HFFc6 (cell line): ENCODE results near the gene NUAK1. TPM values are rescaled to one million over a fixed set of nuclear protein-coding genes. Genes with fewer than 3 reads are reported as not detected.

Source experiments
- DNase-seq: peaks from one replicate; pipeline ENCODE4 v3.0.0-alpha.2; 2018
- H3K27ac Mint-ChIP-seq: 2 replicates; pipeline ENCODE4 v1.8.0; 2020; ENCODE audit warnings: mild to moderate bottlenecking, mixed read lengths
- H3K27me3 Mint-ChIP-seq: 2 replicates; pipeline ENCODE4 v1.8.0; 2021; ENCODE audit warnings: mild to moderate bottlenecking, moderate library complexity, mixed read lengths; ENCODE audit not compliant: insufficient read depth
- H3K36me3 Mint-ChIP-seq: 2 replicates; pipeline ENCODE4 v1.8.0; 2021; ENCODE audit warnings: low read depth, mixed read lengths
- H3K4me1 Mint-ChIP-seq: 2 replicates; pipeline ENCODE4 v1.8.0; 2020; ENCODE audit warnings: low read depth, mixed read lengths
- H3K4me3 Mint-ChIP-seq: 2 replicates; pipeline ENCODE4 v1.8.0; 2020; ENCODE audit warnings: mild to moderate bottlenecking, moderate library complexity, mixed read lengths
- H3K9me3 Mint-ChIP-seq: 2 replicates; pipeline ENCODE4 v1.8.0; 2020; ENCODE audit warnings: mild to moderate bottlenecking, mixed read lengths
- CTCF ChIP-seq: fragments of 200-600 bp; sonication (generic); IDR thresholded peaks from 2 replicates; pipeline ENCODE4 v1.5.0; 2021; ENCODE audit warnings: antibody characterized with exemption, mild to moderate bottlenecking
- total RNA-seq, 6 experiments: library from RNA; stranded (reverse); fragmentation: NEBNext Ultra II Directional; extraction: Animal tissue kit (Norgen Biotek cat#: 25700); gene quantifications; 2 replicates in 1 of 6; 3 replicates in 5 of 6; pipeline ENCODE4 v1.2.3, GENCODE V29; 2021

NUAK1 gene
- total RNA-seq, 6 experiments from 2014 or later = 11.0 to 37.3 (median 14.1) TPM

- Mint-ChIP-seq H3K36me3 (peaks cover 22% of the 10 kb centered on the region; the same call in 1 of the 2 replicates), H3K27me3 (no peaks in the 10 kb centered on the region; the same call in 1 of the 2 replicates), H3K4me3 (peak overlapping the region; percentile 75), H3K4me1 (peaks cover 72% of the 10 kb centered on the region), H3K27ac (peak overlapping the region; percentile 75), H3K9me3 (no peaks in the 10 kb centered on the region)
- peak; percentile 33; the same call in 1 of the 2 replicates for TF ChIP-seq CTCF
- no peak for DNase-seq
These were observed 30.4 kb downstream of the NUAK1 start for GRCh38 chr12:106108185-106108835.

GRCh38 chr12:106107566-106107965, 31.2 kb downstream of the NUAK1 start:
- peak overlapping the region; percentile 75 for H3K27ac Mint-ChIP-seq
- DNase-seq = peak; percentile 71
- peaks cover 29% of the 10 kb centered on the region; the same call in 1 of the 2 replicates for H3K36me3 Mint-ChIP-seq
- no peaks in the 10 kb centered on the region for H3K9me3 Mint-ChIP-seq
- peaks cover 65% of the 10 kb centered on the region for H3K4me1 Mint-ChIP-seq
- H3K4me3 Mint-ChIP-seq = peak overlapping the region; percentile 75
- no peak for TF ChIP-seq CTCF
- H3K27me3 Mint-ChIP-seq = no peaks in the 10 kb centered on the region; the same call in 1 of the 2 replicates

GRCh38 chr12:106106892-106107291, 31.9 kb downstream of the NUAK1 start:
- DNase-seq = peak; percentile 57
- Mint-ChIP-seq H3K9me3 (no peaks in the 10 kb centered on the region), H3K36me3 (peaks cover 32% of the 10 kb centered on the region; the same call in 1 of the 2 replicates), H3K4me3 (peak overlapping the region; percentile 30; the same call in 1 of the 2 replicates), H3K27ac (peak overlapping the region; percentile 75), H3K27me3 (no peaks in the 10 kb centered on the region; the same call in 1 of the 2 replicates), H3K4me1 (peaks cover 58% of the 10 kb centered on the region)
- no peak for TF ChIP-seq CTCF

GRCh38 chr12:106106061-106106566, 32.6 kb downstream of the NUAK1 start:
- DNase-seq = no peak
- H3K4me3 Mint-ChIP-seq = peak overlapping the region; percentile 28; the same call in 1 of the 2 replicates
- peaks cover 40% of the 10 kb centered on the region; the same call in 1 of the 2 replicates for H3K36me3 Mint-ChIP-seq
- H3K27me3 Mint-ChIP-seq = no peaks in the 10 kb centered on the region; the same call in 1 of the 2 replicates
- peak overlapping the region; percentile 75; the same call in 1 of the 2 replicates for H3K27ac Mint-ChIP-seq
- no peaks in the 10 kb centered on the region for H3K9me3 Mint-ChIP-seq
- TF ChIP-seq CTCF = no peak
- peaks cover 53% of the 10 kb centered on the region for H3K4me1 Mint-ChIP-seq

GRCh38 chr12:106101803-106102202, 37.0 kb downstream of the NUAK1 start:
- DNase-seq = no peak
- Mint-ChIP-seq H3K4me1 (peaks cover 26% of the 10 kb centered on the region), H3K27me3 (no peaks in the 10 kb centered on the region), H3K4me3 (no peak overlapping the region), H3K36me3 (peaks cover 53% of the 10 kb centered on the region), H3K9me3 (no peaks in the 10 kb centered on the region), H3K27ac (peak overlapping the region; percentile 37; the same call in 1 of the 2 replicates)
- no peak for TF ChIP-seq CTCF
